HG03558 (cell line): ENCODE data around the gene AFF4.
"Not testable (repeated sequence)": the region's sequence is repeated elsewhere in the genome, so short reads cannot be mapped to it uniquely, and the experiment has no call there.

Experiments
- ATAC-seq: cut with Tn5 transposase; IDR thresholded peaks from one replicate; pipeline ENCODE4 v1.9.1; 2021; ENCODE audit warnings: moderate number of reproducible peaks; ENCODE audit not compliant: unreplicated experiment; ENCODE audit errors: extremely low read depth

Gene AFF4

GRCh38 chr5:132956166-132956799 lies 7.2 kb downstream of the AFF4 start:
- ATAC-seq = not testable (repeated sequence)

- no peak for ATAC-seq
Measured at GRCh38 chr5:132953710-132954109, 9.7 kb downstream of the AFF4 start.

GRCh38 chr5:132952829-132953228 lies 10.6 kb downstream of the AFF4 start:
- no peak for ATAC-seq

GRCh38 chr5:132951897-132952296 lies 11.5 kb downstream of the AFF4 start:
- ATAC-seq = no peak

- ATAC-seq = no peak
Measured at GRCh38 chr5:132949136-132949535, 14.3 kb downstream of the AFF4 start.

- ATAC-seq = no peak
Measured at GRCh38 chr5:132947671-132948070, 15.8 kb downstream of the AFF4 start.

- not testable (repeated sequence) for ATAC-seq
Measured at GRCh38 chr5:132945315-132945714, 18.1 kb downstream of the AFF4 start.

- no peak for ATAC-seq
Measured at GRCh38 chr5:132943362-132944022, 19.9 kb downstream of the AFF4 start.

GRCh38 chr5:132941331-132941730 lies 22.1 kb downstream of the AFF4 start:
- ATAC-seq = no peak

- no peak for ATAC-seq
Measured at GRCh38 chr5:132928062-132928407, 35.4 kb downstream of the AFF4 start.

GRCh38 chr5:132927355-132928061 lies 35.9 kb downstream of the AFF4 start:
- no peak for ATAC-seq

GRCh38 chr5:132926437-132926836 lies 37.0 kb downstream of the AFF4 start:
- ATAC-seq = no peak

- no peak for ATAC-seq
Measured at GRCh38 chr5:132916086-132916485, 47.3 kb downstream of the AFF4 start.

- ATAC-seq = no peak
Measured at GRCh38 chr5:132915681-132916080, 47.8 kb downstream of the AFF4 start.

GRCh38 chr5:132909702-132910101 lies 53.7 kb downstream of the AFF4 start:
- ATAC-seq = no peak

GRCh38 chr5:132907161-132907560 lies 56.3 kb downstream of the AFF4 start:
- ATAC-seq = no peak

GRCh38 chr5:132905938-132906337 lies 57.5 kb downstream of the AFF4 start:
- no peak for ATAC-seq

- no peak for ATAC-seq
Measured at GRCh38 chr5:132901730-132902129, 61.7 kb downstream of the AFF4 start.

GRCh38 chr5:132901036-132901435 lies 62.4 kb downstream of the AFF4 start:
- no peak for ATAC-seq

GRCh38 chr5:132898094-132898493 lies 65.3 kb downstream of the AFF4 start:
- ATAC-seq = no peak

- no peak for ATAC-seq
Measured at GRCh38 chr5:132896685-132897084, 66.7 kb downstream of the AFF4 start.
